ENCODE results near the gene MCCC2. TPM values are rescaled to one million over a fixed set of nuclear protein-coding genes. Genes with fewer than 3 reads are reported as not detected.

Gene MCCC2
- total and polyA plus RNA-seq, 2 of the 4 experiments (the other 2 are of a cell fraction), result 18.0 to 22.0 TPM

GRCh38 chr5:71695071-71695470 is 107.9 kb downstream of the MCCC2 start:
- H2BK15ac ChIP-seq (ENCODE audit: low read depth, low read length), result no peak overlapping the region
- ATAC-seq (ENCODE audit: low read depth) (no peak), DNase-seq (no peak)
- no peaks in the 10 kb centered on the region for H3K9me3 ChIP-seq (ENCODE audit: control insufficient read depth, insufficient read depth, low read length)
- no peak overlapping the region for H2BK20ac ChIP-seq (ENCODE audit: low read depth, low read length)
- CTCF ChIA-PET, result no interaction called here
- no peak overlapping the region for H3K4me2 ChIP-seq (ENCODE audit: low read depth, low read length)
- H3K27me3 ChIP-seq (ENCODE audit: control insufficient read depth, insufficient read depth, low read length), result peaks cover 4% of the 10 kb centered on the region; the same call in 1 of the 2 replicates
- H3K4ac ChIP-seq (ENCODE audit: low read depth, low read length), result no peak overlapping the region
- no peak overlapping the region for H3K23ac ChIP-seq (ENCODE audit: low read depth, low read length)
- H2BK5ac ChIP-seq (ENCODE audit: low read depth, low read length, poor library complexity, severe bottlenecking), result no peak overlapping the region
- WGBS, 2 experiments (ENCODE audit: extremely low coverage in 2 of 2, insufficient read length in 1 of 2), result no CpG with 5 or more reads among the region's 8 CpGs
- no peak overlapping the region for H2BK120ac ChIP-seq (ENCODE audit: low read depth, low read length)
- H3K79me1 ChIP-seq (ENCODE audit: low read depth in 1 of 2, low read length in 2 of 2), result no peaks in the 10 kb centered on the region
- H3K36me3 ChIP-seq (ENCODE audit: control insufficient read depth, insufficient read depth, low read length), result no peaks in the 10 kb centered on the region
- no peak overlapping the region for H3K14ac ChIP-seq (replicated peaks; ENCODE audit: low read depth, low read length)
- H3K9me1 ChIP-seq (ENCODE audit: insufficient read depth, low read length), result no peaks in the 10 kb centered on the region; the same call in 1 of the 2 replicates
- dilution Hi-C loops (cut with HindIII; ENCODE audit: low sequenced_read_pairs, unreplicated experiment), result no loop called here
- no peak overlapping the region for H4K5ac ChIP-seq (ENCODE audit: low read depth, low read length)
- intact Hi-C loops (cut with micrococcal nuclease), result no loop called here
- H3K9ac ChIP-seq (ENCODE audit: low read depth, low read length), result no peak overlapping the region
- H2AFZ ChIP-seq (replicated peaks; ENCODE audit: low read length, poor library complexity), result no peak overlapping the region
- no peak overlapping the region for H3K56ac ChIP-seq (ENCODE audit: extremely low read depth, insufficient read depth, low read length)
- H3K18ac ChIP-seq (ENCODE audit: low read depth, low read length), result no peak overlapping the region
- H3K4me1 ChIP-seq (ENCODE audit: control insufficient read depth, insufficient read depth, low read length), result 0 out of 2 replicates have a peak, but pooled peaks cover 1% of the 10 kb centered on the region
- no peak overlapping the region for H2AK5ac ChIP-seq (ENCODE audit: low read depth, low read length)
- H4K8ac ChIP-seq (ENCODE audit: low read depth in 2 of 2, low read length in 2 of 2), result no peak overlapping the region
- POLR2A ChIA-PET (ENCODE audit: unreplicated experiment), result no interaction called here
- no peaks in the 10 kb centered on the region for H4K20me1 ChIP-seq (ENCODE audit: insufficient read depth, low read length)
- no peak for TF ChIP-seq RFX5 (IDR thresholded peaks at IDR 0.05; ENCODE audit: low read depth, low read length)
- no peak for TF ChIP-seq USF2 (IDR thresholded peaks at IDR 0.05; ENCODE audit: low read depth, low read length)
- TF ChIP-seq CHD1 (IDR thresholded peaks at IDR 0.05; ENCODE audit: low read depth, low read length), result no peak
- no peak for TF ChIP-seq BHLHE40 (IDR thresholded peaks at IDR 0.05; ENCODE audit: low read depth, low read length)
- TF ChIP-seq CEBPB (IDR thresholded peaks at IDR 0.05; ENCODE audit: low read depth, low read length), result no peak
- no peak for TF ChIP-seq CTCF (conservative IDR thresholded peaks at IDR 0.05; ENCODE audit: low read depth, low read length)
- TF ChIP-seq SMC3 (IDR thresholded peaks at IDR 0.05; ENCODE audit: low read depth, low read length), result no peak
- no peak for TF ChIP-seq MAFK (IDR thresholded peaks at IDR 0.05; ENCODE audit: low read depth, low read length)
- no peak for TF ChIP-seq RCOR1 (IDR thresholded peaks at IDR 0.05; ENCODE audit: insufficient replicate concordance, low read length)
- TF ChIP-seq POLR2A (IDR thresholded peaks at IDR 0.05; ENCODE audit: low read depth, low read length), result no peak
- no peak for TF ChIP-seq MXI1 (IDR thresholded peaks at IDR 0.05; ENCODE audit: borderline replicate concordance, low read depth, low read length)
- TF ChIP-seq ELK1 (IDR thresholded peaks at IDR 0.05; ENCODE audit: borderline replicate concordance, low read depth, low read length), result no peak
- no peak for TF ChIP-seq FOS (IDR thresholded peaks at IDR 0.05; ENCODE audit: low read depth, low read length)
- no peak for TF ChIP-seq MAZ (IDR thresholded peaks at IDR 0.05; ENCODE audit: borderline replicate concordance, low read depth, low read length)
- no peak for TF ChIP-seq RAD21 (IDR thresholded peaks at IDR 0.05; ENCODE audit: low read length)
- TF ChIP-seq NFE2L2 (IDR thresholded peaks at IDR 0.05; ENCODE audit: low read depth, low read length), result no peak
- in situ Hi-C loops (cut with MboI; ENCODE audit: low sequenced_read_pairs), result no loop called here
- H2AK9ac ChIP-seq (replicated peaks; ENCODE audit: low read depth, low read length, poor library complexity), result no peak overlapping the region
- H3K4me3 ChIP-seq (ENCODE audit: insufficient read depth, low read depth, low read length), result no peak overlapping the region
- no peak overlapping the region for H3K27ac ChIP-seq (ENCODE audit: insufficient read depth, low read length)
- no peak overlapping the region for H4K91ac ChIP-seq (ENCODE audit: insufficient read depth, low read depth, low read length)
- no TSS peak for BruUV-seq (replicated peaks)

All from IMR-90 (cell line).